Mammary epithelial cell (primary cell): Measurements from ENCODE around the gene MUC16.

Experiments used
- CTCF ChIP-seq, 2 donors: IDR thresholded peaks in 1 of 2; conservative IDR thresholded peaks in 1 of 2; 2 replicates each; pipeline ENCODE4 v1.5.1; 2011 to 2012; ENCODE audit warnings: inconsistent platforms in 2 of 2, low read length in 2 of 2, mild to moderate bottlenecking in 2 of 2, control low read depth in 1 of 2, low read depth in 1 of 2; ENCODE audit not compliant: insufficient read depth in 1 of 2; ENCODE audit errors: extremely low read depth in 1 of 2
- EZH2 ChIP-seq: IDR thresholded peaks from 2 replicates; pipeline ENCODE4 v1.6.1; 2012; ENCODE audit warnings: low read length, inconsistent platforms, borderline replicate concordance

- TF ChIP-seq CTCF (conservative IDR thresholded peaks at IDR 0.05 in 1 of 2, IDR thresholded peaks at IDR 0.05 in 1 of 2; ENCODE audit: extremely low read depth in 1 of 2, insufficient read depth in 1 of 2, low read depth in 1 of 2, low read length in 2 of 2) (no peak), EZH2 (no peak)
Measured at GRCh38 chr19:9008667-9009066, 1.5 kb downstream of the MUC16 start.
